HG03442 (cell line): ENCODE data around the gene NCBP3.
A peak's percentile ranks its signal among the peaks of the same experiment; 100 is the strongest.
"Not testable (repeated sequence)": the region's sequence is repeated elsewhere in the genome, so short reads cannot be mapped to it uniquely, and the experiment has no call there.

Source experiments
- ATAC-seq: cut with Tn5 transposase; IDR thresholded peaks from one replicate; pipeline ENCODE4 v1.9.1; 2021; ENCODE audit warnings: mild to moderate bottlenecking, moderate library complexity; ENCODE audit not compliant: unreplicated experiment

NCBP3 gene

GRCh38 chr17:3848229-3848835 is 2.3 kb upstream of the NCBP3 start:
- ATAC-seq: no peak

GRCh38 chr17:3847165-3847670 is 1.2 kb upstream of the NCBP3 start:
- no peak for ATAC-seq

GRCh38 chr17:3846437-3847164 is 555 bp upstream of the NCBP3 start:
- ATAC-seq: no peak

GRCh38 chr17:3845291-3845620 is 790 bp downstream of the NCBP3 start:
- peak; percentile 12 for ATAC-seq

- ATAC-seq: not testable (repeated sequence)
Measured at GRCh38 chr17:3844556-3844955, 1.5 kb downstream of the NCBP3 start.

- no peak for ATAC-seq
Measured at GRCh38 chr17:3843935-3844516, 2.0 kb downstream of the NCBP3 start.

GRCh38 chr17:3838206-3838605 is 7.8 kb downstream of the NCBP3 start:
- no peak for ATAC-seq

- no peak for ATAC-seq
Measured at GRCh38 chr17:3836551-3836950, 9.5 kb downstream of the NCBP3 start.

GRCh38 chr17:3835410-3836229 is 10.4 kb downstream of the NCBP3 start:
- no peak for ATAC-seq

- no peak for ATAC-seq
Measured at GRCh38 chr17:3834811-3835210, 11.2 kb downstream of the NCBP3 start.

- no peak for ATAC-seq
Measured at GRCh38 chr17:3828852-3829232, 17.2 kb downstream of the NCBP3 start.

- no peak for ATAC-seq
Measured at GRCh38 chr17:3828151-3828851, 17.7 kb downstream of the NCBP3 start.

GRCh38 chr17:3827124-3827773 is 18.8 kb downstream of the NCBP3 start:
- ATAC-seq: no peak

GRCh38 chr17:3826191-3826590 is 19.9 kb downstream of the NCBP3 start:
- ATAC-seq: no peak

GRCh38 chr17:3821101-3821500 is 24.9 kb downstream of the NCBP3 start:
- ATAC-seq: no peak

GRCh38 chr17:3818786-3819185 is 27.3 kb downstream of the NCBP3 start:
- no peak for ATAC-seq

- no peak for ATAC-seq
Measured at GRCh38 chr17:3817851-3818605, 28.0 kb downstream of the NCBP3 start.

- no peak for ATAC-seq
Measured at GRCh38 chr17:3815925-3816324, 30.1 kb downstream of the NCBP3 start.

GRCh38 chr17:3815122-3815521 is 30.9 kb downstream of the NCBP3 start:
- no peak for ATAC-seq

GRCh38 chr17:3814361-3814760 is 31.7 kb downstream of the NCBP3 start:
- ATAC-seq: no peak
